ENCODE measurements around the gene HTR1D. TPM values are rescaled to one million over a fixed set of nuclear protein-coding genes. Genes with fewer than 3 reads are reported as not detected.

Gene HTR1D
- total RNA-seq, 1 donor, result 0.86 TPM

- no peak for TF ChIP-seq CTCF (IDR thresholded peaks at IDR 0.05; ENCODE audit: insufficient read depth, low read depth, low read length)
- H3K4me3 ChIP-seq (ENCODE audit: low read depth, low read length), result no peak overlapping the region
- DNase-seq (ENCODE audit: low read depth), result no peak
Observed at GRCh38 chr1:23171181-23171755, 46.0 kb downstream of the HTR1D start.

GRCh38 chr1:23169727-23170335 is 47.5 kb downstream of the HTR1D start:
- TF ChIP-seq CTCF (IDR thresholded peaks at IDR 0.05; ENCODE audit: insufficient read depth, low read depth, low read length), result no peak
- peak; percentile 95 for DNase-seq (ENCODE audit: low read depth)
- H3K4me3 ChIP-seq (ENCODE audit: low read depth, low read length), result peak overlapping the region; percentile 95

GRCh38 chr1:23169195-23169575 is 48.1 kb downstream of the HTR1D start:
- DNase-seq (ENCODE audit: low read depth), result no peak
- H3K4me3 ChIP-seq (ENCODE audit: low read depth, low read length), result peak overlapping the region; percentile 95
- TF ChIP-seq CTCF (IDR thresholded peaks at IDR 0.05; ENCODE audit: insufficient read depth, low read depth, low read length), result no peak

GRCh38 chr1:23168445-23169194 is 48.7 kb downstream of the HTR1D start, which contains the start of gene LUZP1:
Gene LUZP1 (minus strand): TSS chr1:23168856.
- peak within 1 kb of the TSS; percentile 95 for H3K4me3 ChIP-seq (ENCODE audit: low read depth, low read length)
- no peak for TF ChIP-seq CTCF (IDR thresholded peaks at IDR 0.05; ENCODE audit: insufficient read depth, low read depth, low read length)
- peak; percentile 96 for DNase-seq (ENCODE audit: low read depth)

- no peak for TF ChIP-seq CTCF (IDR thresholded peaks at IDR 0.05; ENCODE audit: insufficient read depth, low read depth, low read length)
- no peak for DNase-seq (ENCODE audit: low read depth)
- peak overlapping the region; percentile 95 for H3K4me3 ChIP-seq (ENCODE audit: low read depth, low read length)
Observed at GRCh38 chr1:23168079-23168444, 49.2 kb downstream of the HTR1D start.

- H3K4me3 ChIP-seq (ENCODE audit: low read depth, low read length), result peak overlapping the region; percentile 95
- peak; percentile 78 for DNase-seq (ENCODE audit: low read depth)
- no peak for TF ChIP-seq CTCF (IDR thresholded peaks at IDR 0.05; ENCODE audit: insufficient read depth, low read depth, low read length)
Observed at GRCh38 chr1:23167353-23168078, 49.8 kb downstream of the HTR1D start.

All from fibroblast of villous mesenchyme (primary cell).